SJSA1 (cell line): ENCODE results near the gene SOD3. TPM values are rescaled to one million over a fixed set of nuclear protein-coding genes. Genes with fewer than 3 reads are reported as not detected.

Experiments used
- DNase-seq, 2 experiments: peaks; one replicate each; pipeline ENCODE4 v3.0.0-alpha.2; 2015 to 2020; ENCODE audit warnings: low spot score in 2 of 2, low read depth in 1 of 2
- H3K27ac ChIP-seq: fragments of 250-450 bp; sonication (Bioruptor Pico); 2 replicates; pipeline ENCODE4 v1.5.1; 2020; ENCODE audit warnings: mild to moderate bottlenecking, moderate library complexity
- H3K27me3 ChIP-seq: fragments of 250-450 bp; sonication (Bioruptor Pico); replicated peaks from 2 replicates; pipeline ENCODE4 v1.5.1; 2020; ENCODE audit warnings: mild to moderate bottlenecking, moderate library complexity
- H3K36me3 ChIP-seq: fragments of 250-450 bp; sonication (Bioruptor Pico); 2 replicates; pipeline ENCODE4 v1.5.1; 2020; ENCODE audit warnings: mild to moderate bottlenecking
- H3K4me1 ChIP-seq: fragments of 250-450 bp; sonication (Bioruptor Pico); replicated peaks from 2 replicates; pipeline ENCODE4 v1.6.1; 2021; ENCODE audit warnings: mild to moderate bottlenecking
- H3K4me3 ChIP-seq: fragments of 250-450 bp; sonication (Bioruptor Pico); 2 replicates; pipeline ENCODE4 v1.5.1; 2020; ENCODE audit warnings: mild to moderate bottlenecking
- H3K9me3 ChIP-seq: fragments of 250-450 bp; sonication (Bioruptor Pico); replicated peaks from 2 replicates; pipeline ENCODE4 v1.5.1; 2020; ENCODE audit warnings: mild to moderate bottlenecking
- total RNA-seq: library from RNA; depleted of rRNA; stranded (reverse); fragments of >200 nt; shearing (Covaris generic); gene quantifications from 2 replicates; pipeline ENCODE4 v1.2.3, GENCODE V29; 2014

SOD3 gene
- total RNA-seq, 1 experiment from 2014 or later: 2.0 TPM

- Histone ChIP-seq H3K27me3 (no peaks in the 10 kb centered on the region), H3K36me3 (no peaks in the 10 kb centered on the region), H3K9me3 (no peaks in the 10 kb centered on the region), H3K27ac (no peak overlapping the region), H3K4me1 (peaks cover 7% of the 10 kb centered on the region; the same call in 1 of the 2 replicates), H3K4me3 (no peak overlapping the region)
- DNase-seq: no peak
Measured at GRCh38 chr4:24781999-24782745, 13.2 kb upstream of the SOD3 start.

- no peak for DNase-seq
- H3K27me3 ChIP-seq: no peaks in the 10 kb centered on the region
- H3K36me3 ChIP-seq: no peaks in the 10 kb centered on the region
- H3K9me3 ChIP-seq: no peaks in the 10 kb centered on the region
- H3K27ac ChIP-seq: no peak overlapping the region
- no peak overlapping the region for H3K4me3 ChIP-seq
- peaks cover 7% of the 10 kb centered on the region; the same call in 1 of the 2 replicates for H3K4me1 ChIP-seq
Measured at GRCh38 chr4:24783506-24783905, 11.9 kb upstream of the SOD3 start.

- H3K36me3 ChIP-seq: no peaks in the 10 kb centered on the region
- H3K4me3 ChIP-seq: no peak overlapping the region
- H3K4me1 ChIP-seq: peaks cover 14% of the 10 kb centered on the region
- DNase-seq: no peak
- H3K27ac ChIP-seq: no peak overlapping the region
- H3K27me3 ChIP-seq: no peaks in the 10 kb centered on the region
- H3K9me3 ChIP-seq: no peaks in the 10 kb centered on the region
Measured at GRCh38 chr4:24791043-24791442, 4.3 kb upstream of the SOD3 start.

GRCh38 chr4:24792552-24792951 is 2.8 kb upstream of the SOD3 start:
- H3K27me3 ChIP-seq: no peaks in the 10 kb centered on the region
- H3K9me3 ChIP-seq: no peaks in the 10 kb centered on the region
- DNase-seq: no peak
- H3K4me1 ChIP-seq: peaks cover 14% of the 10 kb centered on the region
- no peaks in the 10 kb centered on the region for H3K36me3 ChIP-seq
- H3K4me3 ChIP-seq: no peak overlapping the region
- H3K27ac ChIP-seq: no peak overlapping the region

GRCh38 chr4:24793219-24794005 is 2.0 kb upstream of the SOD3 start:
- H3K4me3 ChIP-seq: no peak overlapping the region
- no peaks in the 10 kb centered on the region for H3K36me3 ChIP-seq
- no peaks in the 10 kb centered on the region for H3K27me3 ChIP-seq
- H3K4me1 ChIP-seq: peaks cover 14% of the 10 kb centered on the region
- no peaks in the 10 kb centered on the region for H3K9me3 ChIP-seq
- H3K27ac ChIP-seq: no peak overlapping the region
- no peak for DNase-seq

- DNase-seq: no peak
- Histone ChIP-seq H3K4me3 (no peak overlapping the region), H3K27ac (no peak overlapping the region), H3K9me3 (no peaks in the 10 kb centered on the region), H3K27me3 (no peaks in the 10 kb centered on the region), H3K36me3 (no peaks in the 10 kb centered on the region), H3K4me1 (peaks cover 14% of the 10 kb centered on the region)
Measured at GRCh38 chr4:24794051-24794450, 1.3 kb upstream of the SOD3 start.

- no peaks in the 10 kb centered on the region for H3K27me3 ChIP-seq
- peaks cover 14% of the 10 kb centered on the region for H3K4me1 ChIP-seq
- H3K9me3 ChIP-seq: no peaks in the 10 kb centered on the region
- no peaks in the 10 kb centered on the region for H3K36me3 ChIP-seq
- H3K27ac ChIP-seq: no peak overlapping the region
- no peak overlapping the region for H3K4me3 ChIP-seq
- peak; percentile 7 to 44 for DNase-seq
Measured at GRCh38 chr4:24794480-24794879, 893 bp upstream of the SOD3 start.

GRCh38 chr4:24795666-24796381 is 451 bp downstream of the SOD3 start:
- DNase-seq: peak in 1 of 2 experiments; percentile 3
- Histone ChIP-seq H3K4me3 (peak overlapping the region; percentile 6; the same call in 1 of the 2 replicates), H3K27ac (no peak overlapping the region), H3K27me3 (no peaks in the 10 kb centered on the region), H3K4me1 (peaks cover 14% of the 10 kb centered on the region), H3K9me3 (no peaks in the 10 kb centered on the region), H3K36me3 (no peaks in the 10 kb centered on the region)

GRCh38 chr4:24796620-24797019 is 1.2 kb downstream of the SOD3 start:
- no peaks in the 10 kb centered on the region for H3K36me3 ChIP-seq
- no peaks in the 10 kb centered on the region for H3K9me3 ChIP-seq
- H3K4me1 ChIP-seq: peaks cover 14% of the 10 kb centered on the region
- H3K27ac ChIP-seq: no peak overlapping the region
- H3K27me3 ChIP-seq: no peaks in the 10 kb centered on the region
- no peak for DNase-seq
- H3K4me3 ChIP-seq: no peak overlapping the region

GRCh38 chr4:24798036-24798610 is 2.8 kb downstream of the SOD3 start:
- Histone ChIP-seq H3K36me3 (no peaks in the 10 kb centered on the region), H3K4me1 (peaks cover 14% of the 10 kb centered on the region), H3K4me3 (no peak overlapping the region), H3K27me3 (no peaks in the 10 kb centered on the region), H3K27ac (no peak overlapping the region), H3K9me3 (no peaks in the 10 kb centered on the region)
- DNase-seq: no peak

- Histone ChIP-seq H3K36me3 (no peaks in the 10 kb centered on the region), H3K9me3 (no peaks in the 10 kb centered on the region), H3K4me3 (no peak overlapping the region), H3K4me1 (peaks cover 14% of the 10 kb centered on the region), H3K27me3 (no peaks in the 10 kb centered on the region), H3K27ac (no peak overlapping the region)
- DNase-seq: no peak
Measured at GRCh38 chr4:24799196-24799543, 3.8 kb downstream of the SOD3 start.

GRCh38 chr4:24799544-24800324 is 4.4 kb downstream of the SOD3 start:
- H3K4me1 ChIP-seq: peaks cover 10% of the 10 kb centered on the region
- no peak for DNase-seq
- no peak overlapping the region for H3K4me3 ChIP-seq
- H3K27me3 ChIP-seq: no peaks in the 10 kb centered on the region
- no peaks in the 10 kb centered on the region for H3K9me3 ChIP-seq
- no peaks in the 10 kb centered on the region for H3K36me3 ChIP-seq
- no peak overlapping the region for H3K27ac ChIP-seq

- Histone ChIP-seq H3K27ac (no peak overlapping the region), H3K36me3 (no peaks in the 10 kb centered on the region), H3K9me3 (no peaks in the 10 kb centered on the region), H3K27me3 (no peaks in the 10 kb centered on the region), H3K4me3 (no peak overlapping the region), H3K4me1 (peaks cover 3% of the 10 kb centered on the region)
- DNase-seq: no peak
Measured at GRCh38 chr4:24800325-24800895, 5.0 kb downstream of the SOD3 start.
